Heart left ventricle (tissue), 16 donors: ENCODE data around the gene FOXN3. TPM values are rescaled to one million over a fixed set of nuclear protein-coding genes. Genes with fewer than 3 reads are reported as not detected.

ENCODE experiments used
- ATAC-seq, 4 donors: fragments of 200-7000 bp; cut with Tn5 transposase; one replicate each; pipeline ENCODE4 v1.9.1; 2020 to 2022; ENCODE audit warnings: moderate library complexity in 4 of 4, mild to moderate bottlenecking in 3 of 4, moderate number of reproducible peaks in 1 of 4
- DNase-seq, 5 donors: peaks; one replicate each; pipeline ENCODE4 v3.0.0-alpha.2; 2020
- H3K27ac ChIP-seq, 12 donors: fragments of 200-600 bp; sonication (generic) in 4 of 12; one replicate each; pipeline versions ENCODE4 v1.5.0 to v1.8.0; 2016 to 2022; ENCODE audit warnings: mild to moderate bottlenecking in 2 of 12
- H3K27me3 ChIP-seq, 9 donors: fragments of 200-600 bp; sonication (generic) in 2 of 9; one replicate each; pipeline versions ENCODE4 v1.5.1 to v1.8.0; 2016 to 2022; ENCODE audit warnings: mild to moderate bottlenecking in 3 of 9
- H3K36me3 ChIP-seq, 9 donors: fragments of 200-600 bp; sonication (generic) in 2 of 9; one replicate each; pipeline versions ENCODE4 v1.5.0 to v1.8.0; 2018 to 2022; ENCODE audit warnings: mild to moderate bottlenecking in 2 of 9
- H3K4me1 ChIP-seq, 12 donors: fragments of 200-600 bp; sonication (generic) in 4 of 12; one replicate each; pipeline versions ENCODE4 v1.5.0 to v1.8.0; 2016 to 2022; ENCODE audit warnings: mild to moderate bottlenecking in 3 of 12
- H3K4me3 ChIP-seq, 12 donors: fragments of 200-600 bp; sonication (generic) in 4 of 12; one replicate each; pipeline versions ENCODE4 v1.5.0 to v1.8.0; 2017 to 2022; ENCODE audit warnings: mild to moderate bottlenecking in 9 of 12, moderate library complexity in 4 of 12
- H3K9me3 ChIP-seq, 12 donors: fragments of 200-600 bp; sonication (generic) in 4 of 12; one replicate each; pipeline versions ENCODE4 v1.5.0 to v1.8.0; 2016 to 2022; ENCODE audit warnings: mild to moderate bottlenecking in 1 of 12
- CTCF ChIP-seq, 12 donors: fragments of 200-600 bp; sonication (generic) in 4 of 12; IDR thresholded peaks; one replicate each; pipeline versions ENCODE4 v1.5.0 to v1.8.0; 2018 to 2022; ENCODE audit warnings: antibody characterized with exemption in 12 of 12, mild to moderate bottlenecking in 5 of 12
- POLR2A ChIP-seq, 2 donors: fragments of 450-650 bp; IDR thresholded peaks; one replicate each; pipeline ENCODE4 v1.6.1; 2017; ENCODE audit warnings: antibody characterized with exemption in 2 of 2, mild to moderate bottlenecking in 2 of 2, moderate library complexity in 2 of 2
- WGBS, 4 donors: extraction: QIAGEN DNeasy Blood & Tissue Kit in 2 of 4; methylation state at CpG; one replicate each; pipeline versions ENCODE4 v1.1.5 to v1.1.7; 2013 to 2018; 5-methylcytosine and 5-hydroxymethylcytosine counted together
- intact Hi-C, 10 donors: fragments of 100-400 bp; cut with DNase I; formaldehyde crosslinking; loops; one replicate each; pipeline versions ENCODE4 v1.11.1 to v1.14.2; 2022
- polyA plus RNA-seq, 2 donors: library from polyadenylated mRNA; stranded (reverse); fragments of 200-250 nt; gene quantifications; one replicate each; pipeline ENCODE4 v1.2.3, GENCODE V29; 2013
- total RNA-seq, 9 donors: library from RNA; depleted of rRNA in 2 of 9; stranded (reverse); fragments of >200 nt in 2 of 9; fragmentation: NEBNext Ultra II Directional in 3 of 9; extraction: Animal tissue kit (Norgen Biotek cat#: 25700) in 3 of 9; gene quantifications; one replicate each; pipeline versions ENCODE4 v1.1.0 to v1.2.4, GENCODE V29; 2016 to 2023
- donor health status: ischemic (EF 13 %, LVEDD 7.1; RV severe dilation, severe dysfunction).
- donor health status: healthy with polysubstance abuse.
- donor health status: DM: no; HTN: yes; CAD: no.
- donor health status: DM: no; HTN: no; CAD: no.
- donor health status: ischemic (EF 25% LVEDD 6.9; RV normal size, moderate dysfunction).
- donor health status: ischemic (EF 25% LVEDD 5.7; RV mildly dilated, moderate dysfunction).
- donor health status: healthy.
- donor health status: DM: yes; HTN: yes; CAD: no.
- donor health status: ischemic (EF 35%, LVEDD 5.7; RV mildly dilated, moderate dysfunction).
- donor health status: nonischemic (EF 11% LVEDD 7.7; RV severe dilation, severe dysfunction).
- donor health status: DM: yes; HTN: yes; CAD: no.
- donor health status: PGD.
- donor health status: ischemic (EF 29% LVEDD 5.4; RV normal size, mild dysfunction).
- donor health status: nonischemic (EF 23%, LVEDD 6.1; RV moderate dilation, normal function).

Gene FOXN3
- total and polyA plus RNA-seq, 11 donors, result 24.4 to 161 (median 111) TPM

GRCh38 chr14:89184952-89185351, 232.1 kb downstream of the FOXN3 start:
- H3K4me3 ChIP-seq, result no peak overlapping the region
- peaks cover 4 to 53% (median 39%) of the 10 kb centered on the region in 12 donors for H3K4me1 ChIP-seq
- DNase-seq, result peak in 1 of 5 donors; percentile 55

GRCh38 chr14:89182326-89182725, 234.7 kb downstream of the FOXN3 start:
- no peak overlapping the region for H3K27ac ChIP-seq
- DNase-seq, result no peak
- no peaks in the 10 kb centered on the region for H3K9me3 ChIP-seq
- H3K4me1 ChIP-seq, result peaks cover 8 to 67% (median 49%) of the 10 kb centered on the region in 12 donors
- H3K4me3 ChIP-seq, result no peak overlapping the region
- 96 to 99% (median 97%) methylated on average over 5 of the region's 5 CpGs for WGBS, 4 donors
- H3K36me3 ChIP-seq, result peaks cover 0 to 17% (median 0%) of the 10 kb centered on the region in 9 donors
- no peaks in the 10 kb centered on the region for H3K27me3 ChIP-seq
- no peak for TF ChIP-seq POLR2A (IDR thresholded peaks at IDR 0.05)
- TF ChIP-seq CTCF (IDR thresholded peaks at IDR 0.05), result no peak
- intact Hi-C loops, result loop anchor here in 5 of 10 donors (5.0 to 10.0 kb wide), 4 partner anchors 138 to 732 kb away; partner anchors contain the start of gene FOXN3 (in 2 of the 5)
- ATAC-seq, result no peak

More at GRCh38 chr14:89184952-89185351, 232.1 kb downstream of the FOXN3 start:
- H3K36me3 ChIP-seq, result peaks cover 0 to 26% (median 11%) of the 10 kb centered on the region in 9 donors
- H3K27ac ChIP-seq, result peak overlapping the region in 10 of 12 donors; percentile 8 to 80 (median 68)
- intact Hi-C loops, result loop anchor here in 6 of 10 donors (5.0 to 10.0 kb wide), 7 partner anchors 67 to 730 kb away; partner anchors contain the start of gene FOXN3 (in 3 of the 6)
- H3K9me3 ChIP-seq, result no peaks in the 10 kb centered on the region
- ATAC-seq, result peak in 3 of 4 donors; percentile 12 to 42 (median 23)
- H3K27me3 ChIP-seq, result no peaks in the 10 kb centered on the region
- WGBS, 4 donors, result 37 to 53% (median 39%) methylated on average over 4 of the region's 4 CpGs
- TF ChIP-seq POLR2A (IDR thresholded peaks at IDR 0.05), result no peak
- no peak for TF ChIP-seq CTCF (IDR thresholded peaks at IDR 0.05)

- Histone ChIP-seq H3K27me3 (no peaks in the 10 kb centered on the region), H3K9me3 (no peaks in the 10 kb centered on the region), H3K4me1 (peaks cover 0 to 58% (median 39%) of the 10 kb centered on the region in 12 donors), H3K36me3 (peaks cover 0 to 24% (median 0%) of the 10 kb centered on the region in 9 donors), H3K27ac (peak overlapping the region in 1 of 12 donors; percentile 27), H3K4me3 (no peak overlapping the region)
- WGBS, 4 donors, result 92 to 96% (median 95%) methylated on average over 14 of the region's 14 CpGs
- DNase-seq, result no peak
- ATAC-seq, result no peak
- TF ChIP-seq POLR2A (IDR thresholded peaks at IDR 0.05), result no peak
- no peak for TF ChIP-seq CTCF (IDR thresholded peaks at IDR 0.05)
- intact Hi-C loops, result loop anchor here in 5 of 10 donors (5.0 to 10.0 kb wide), 4 partner anchors 136 to 734 kb away; partner anchors contain the start of gene FOXN3 (in 2 of the 5)
Observed at GRCh38 chr14:89180546-89180945, 236.5 kb downstream of the FOXN3 start.

GRCh38 chr14:89179891-89180404, 237.1 kb downstream of the FOXN3 start:
- TF ChIP-seq CTCF (IDR thresholded peaks at IDR 0.05) (no peak), POLR2A (IDR thresholded peaks at IDR 0.05) (no peak)
- no peaks in the 10 kb centered on the region for H3K27me3 ChIP-seq
- intact Hi-C loops, result loop anchor here (5.0 to 10.0 kb wide), 12 partner anchors 122 to 735 kb away; partner anchors contain the start of gene FOXN3 (in 7 of the 10)
- H3K27ac ChIP-seq, result peak overlapping the region in 1 of 12 donors; percentile 38
- H3K4me1 ChIP-seq, result peaks cover 0 to 52% (median 33%) of the 10 kb centered on the region in 12 donors
- WGBS, 4 donors, result 67 to 74% (median 70%) methylated on average over 13 of the region's 13 CpGs
- DNase-seq (no peak), ATAC-seq (peak in 3 of 4 donors; percentile 16 to 47 (median 43))
- no peak overlapping the region for H3K4me3 ChIP-seq
- H3K36me3 ChIP-seq, result peaks cover 0 to 30% (median 0%) of the 10 kb centered on the region in 9 donors
- H3K9me3 ChIP-seq, result no peaks in the 10 kb centered on the region
